HG03575 (cell line): Measurements from ENCODE around the gene KLHL35.
"Not testable (repeated sequence)": the region's sequence is repeated elsewhere in the genome, so short reads cannot be mapped to it uniquely, and the experiment has no call there.

Source experiments
- ATAC-seq: cut with Tn5 transposase; IDR thresholded peaks from one replicate; pipeline ENCODE4 v1.9.1; 2021; ENCODE audit not compliant: unreplicated experiment, insufficient number of reproducible peaks, low FRiP score; ENCODE audit errors: extremely low read depth

The KLHL35 gene

GRCh38 chr11:75429641-75429901 is 3.4 kb downstream of the KLHL35 start:
- ATAC-seq, result no peak

- ATAC-seq, result no peak
Observed at GRCh38 chr11:75428989-75429640, 3.9 kb downstream of the KLHL35 start.

DNA sequence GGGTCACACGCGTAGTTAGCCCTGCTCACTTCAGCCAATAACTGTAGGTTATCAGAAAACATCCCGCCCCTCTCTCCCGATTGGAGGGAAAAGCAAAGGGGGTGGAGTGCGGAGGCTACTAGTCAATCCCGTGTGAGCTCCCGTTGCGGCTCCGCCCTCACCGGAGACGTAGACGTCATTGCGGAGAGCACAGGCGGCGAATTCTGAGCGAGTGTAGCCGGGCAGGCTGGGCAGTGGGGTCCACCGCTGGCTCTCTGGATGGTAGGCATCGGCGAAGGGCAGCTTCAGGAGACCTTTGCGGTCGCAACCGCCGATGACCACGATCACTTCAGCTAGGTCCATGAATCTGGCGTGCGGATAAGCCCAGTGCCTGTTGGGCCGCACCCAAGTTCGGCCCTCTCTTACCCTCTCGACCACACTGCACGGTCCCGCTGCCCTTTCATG is 4.7 kb downstream of the KLHL35 start:
- ATAC-seq, result no peak

DNA sequence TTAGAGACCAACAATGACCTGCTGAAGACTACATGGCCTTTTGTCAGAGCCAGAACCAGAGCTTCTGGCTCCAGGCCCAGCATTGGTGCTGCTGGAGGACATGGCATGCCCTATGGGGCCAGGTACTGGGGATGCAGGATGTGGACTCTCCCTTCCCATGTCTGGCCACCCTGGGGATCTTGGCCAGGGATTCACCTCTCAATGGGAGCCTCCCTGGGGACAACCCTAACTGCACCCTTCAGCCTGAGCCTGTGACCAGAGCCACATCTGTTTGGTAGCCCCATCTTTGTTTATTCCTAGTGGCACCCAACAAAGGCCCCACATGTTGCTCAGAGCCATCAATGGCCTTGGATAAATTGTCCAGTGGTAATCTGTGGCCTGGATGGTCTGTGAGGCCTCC is 5.8 kb downstream of the KLHL35 start:
- no peak for ATAC-seq

- no peak for ATAC-seq
Observed at GRCh38 chr11:75426720-75427086, 6.3 kb downstream of the KLHL35 start.

- ATAC-seq, result no peak
Observed at GRCh38 chr11:75425422-75425821, 7.6 kb downstream of the KLHL35 start.

DNA sequence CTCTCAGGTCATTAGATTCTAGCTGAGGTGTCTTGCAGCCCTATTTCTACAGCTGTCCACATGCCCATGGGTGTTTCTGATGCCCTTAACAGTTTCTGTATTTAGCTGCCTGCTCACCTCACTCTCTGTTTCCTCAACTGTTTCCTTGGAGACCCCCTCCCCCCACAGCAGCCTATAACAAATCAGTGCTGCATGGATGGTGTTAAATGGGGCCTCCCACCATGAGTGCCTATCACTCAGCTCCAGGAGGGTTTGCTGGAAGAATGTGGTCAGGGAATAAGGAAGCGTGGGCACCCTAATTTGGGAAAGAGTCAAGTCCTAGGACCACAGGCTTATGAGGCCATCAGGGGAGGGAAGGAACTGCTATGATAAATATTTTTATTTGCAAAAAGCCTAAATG is 8.6 kb downstream of the KLHL35 start:
- ATAC-seq, result no peak

DNA sequence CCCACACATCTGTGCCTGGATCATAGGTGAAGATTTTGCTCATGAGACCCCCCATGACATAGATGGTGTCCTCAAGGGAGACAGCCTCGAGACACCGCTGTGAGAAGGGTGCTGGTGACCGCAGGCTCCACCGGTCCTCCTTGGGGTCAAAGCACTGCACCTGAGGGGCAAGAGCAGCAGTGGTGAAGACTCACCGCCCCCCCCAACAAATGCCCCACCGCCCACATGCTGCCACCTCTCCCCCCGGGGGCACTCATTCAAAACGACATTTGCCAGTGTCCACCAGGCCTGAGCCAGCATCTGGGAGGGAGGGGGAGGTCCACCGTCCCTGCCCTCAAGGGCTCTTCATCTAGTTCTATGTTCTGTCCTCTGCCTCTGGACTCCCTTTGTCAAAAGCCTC is 9.3 kb downstream of the KLHL35 start:
- ATAC-seq, result no peak

DNA sequence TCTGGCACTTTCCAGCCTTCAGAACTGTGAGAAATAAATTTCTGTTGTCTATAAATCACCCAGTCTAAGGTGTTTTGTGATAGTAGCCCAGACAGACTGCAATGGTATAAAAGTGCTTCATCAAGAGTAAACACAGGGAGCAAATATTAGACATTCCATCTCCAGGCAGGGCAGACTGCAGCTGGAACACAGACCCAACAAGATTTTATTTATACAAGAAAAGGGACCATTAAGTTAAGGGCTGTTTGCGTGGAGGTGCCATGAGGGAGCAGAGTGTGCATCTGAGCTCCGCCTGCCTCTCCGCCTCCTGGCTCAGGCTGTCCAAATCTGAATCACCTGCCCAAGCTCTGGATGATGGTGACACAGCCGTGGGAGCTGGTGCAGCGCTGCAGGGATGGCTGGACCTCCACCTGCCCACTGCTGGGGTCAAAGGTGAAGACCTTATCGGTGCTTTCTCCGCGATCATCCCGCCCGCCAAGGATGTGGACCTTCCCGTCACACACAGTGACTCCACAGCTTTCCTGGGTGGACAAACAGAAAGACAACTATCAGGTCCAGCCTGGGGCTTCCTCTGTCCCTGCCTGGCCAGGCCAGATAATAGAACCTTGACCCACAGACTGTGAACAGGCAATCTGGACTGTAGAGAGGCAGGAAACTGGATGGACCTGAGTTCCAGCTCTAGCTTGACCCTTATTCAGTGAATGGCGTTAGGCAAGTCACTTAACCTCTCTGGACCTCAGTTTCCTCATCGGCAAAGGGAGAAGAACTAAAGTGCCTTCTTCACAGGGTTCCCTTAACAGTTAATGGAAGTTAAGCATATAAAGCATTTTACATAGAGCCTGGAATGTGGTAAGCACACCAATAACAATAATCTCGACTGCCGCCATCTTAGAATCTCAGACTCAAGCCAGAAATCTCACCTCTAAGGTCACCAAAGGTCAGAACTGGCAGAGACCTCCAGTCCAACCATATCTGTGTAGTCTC is 10.5 kb downstream of the KLHL35 start:
- no peak for ATAC-seq

DNA sequence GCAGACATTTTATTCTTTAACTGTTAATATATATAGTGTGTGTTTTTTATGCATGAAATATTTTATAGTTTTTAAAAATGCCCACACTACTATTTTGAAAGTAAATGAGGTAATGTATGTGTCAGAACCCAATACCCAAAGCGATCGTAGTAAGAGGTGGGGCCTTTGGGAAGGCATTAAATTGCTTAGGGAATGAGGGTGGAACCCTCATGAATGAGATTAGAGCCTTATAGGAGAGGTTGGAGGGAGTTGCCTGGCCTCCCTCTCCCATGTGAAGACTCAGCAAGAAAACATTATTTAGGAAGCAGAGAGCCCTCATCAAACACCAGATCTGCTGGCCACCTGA is 11.1 kb downstream of the KLHL35 start:
- ATAC-seq, result no peak

GRCh38 chr11:75421035-75421602 is 11.9 kb downstream of the KLHL35 start:
- ATAC-seq, result no peak

DNA sequence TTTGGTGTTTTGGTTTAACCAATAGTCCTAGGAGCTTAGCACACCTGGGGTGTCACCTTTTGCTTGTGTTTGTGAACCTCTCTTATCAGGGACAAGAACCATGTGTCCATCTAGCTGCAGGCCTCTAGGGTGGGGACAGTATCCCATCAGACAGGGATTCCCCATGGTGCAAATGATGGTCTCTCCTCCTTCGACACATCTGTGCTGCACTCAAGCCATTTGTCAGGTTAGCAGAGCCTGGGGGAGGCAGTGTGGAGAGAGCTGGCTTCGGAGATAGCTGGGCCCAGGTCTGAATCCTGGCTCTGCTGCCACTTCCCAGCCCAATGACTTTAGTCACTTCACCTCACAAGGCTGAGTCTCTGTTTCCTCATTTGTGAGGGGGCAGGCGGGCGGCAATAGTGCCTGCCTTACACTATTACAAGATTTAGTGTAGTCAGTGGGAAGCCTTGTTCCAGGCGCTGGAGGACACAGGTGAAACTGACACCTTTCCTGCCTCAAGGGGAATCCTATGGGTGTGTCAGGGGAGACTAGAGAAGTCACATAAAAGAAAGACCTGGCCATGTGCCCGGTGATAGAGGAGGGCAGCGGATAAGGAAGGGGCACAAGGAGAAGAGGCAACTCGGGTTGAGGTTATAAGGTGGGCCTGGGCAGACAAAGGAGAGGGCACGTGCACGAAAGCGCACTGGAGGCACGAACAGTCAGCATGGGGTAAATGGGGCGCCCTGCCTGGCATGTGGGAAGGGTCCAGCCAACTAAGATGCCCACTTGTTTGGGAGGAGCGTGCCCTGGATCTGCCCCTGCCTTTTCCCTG is 12.6 kb downstream of the KLHL35 start:
- ATAC-seq, result no peak

GRCh38 chr11:75413864-75414263 is 19.1 kb downstream of the KLHL35 start:
- no peak for ATAC-seq

DNA sequence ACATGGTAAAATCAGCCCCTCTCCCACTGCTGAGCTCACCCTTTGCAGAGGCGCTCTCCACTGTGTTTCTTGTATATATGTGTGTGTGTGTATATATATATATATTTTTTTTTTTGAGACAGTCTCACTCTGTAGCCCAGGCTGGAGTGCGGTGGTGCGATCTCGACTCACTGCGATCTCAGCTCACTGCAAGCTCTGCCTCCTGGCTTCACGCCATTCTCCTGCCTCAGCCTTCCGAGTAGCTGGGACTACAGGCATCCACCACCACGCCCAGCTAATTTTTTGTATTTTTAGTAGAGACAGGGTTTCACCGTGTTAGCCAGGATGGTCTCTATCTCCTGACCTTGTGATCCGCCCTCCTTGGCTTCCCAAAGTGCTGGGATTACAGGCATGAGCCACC is 19.9 kb downstream of the KLHL35 start:
- not testable (repeated sequence) for ATAC-seq

DNA sequence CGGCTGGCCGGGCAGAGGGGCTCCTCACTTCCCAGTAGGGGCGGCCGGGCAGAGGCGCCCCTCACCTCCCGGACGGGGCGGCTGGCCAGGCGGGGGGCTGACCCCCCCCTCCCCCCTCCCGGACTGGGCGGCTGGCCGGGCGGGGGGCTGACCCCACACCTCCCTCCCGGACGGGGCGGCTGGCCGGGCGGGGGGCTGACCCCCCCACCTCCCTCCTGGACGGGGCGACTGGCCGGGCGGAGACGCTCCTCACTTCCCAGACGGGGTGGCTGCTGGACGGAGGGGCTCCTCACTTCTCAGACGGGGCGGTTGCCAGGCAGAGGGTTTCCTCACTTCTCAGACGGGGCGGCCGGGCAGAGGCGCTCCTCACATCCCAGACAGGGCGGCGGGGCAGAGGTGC is 23.0 kb downstream of the KLHL35 start:
- not testable (repeated sequence) for ATAC-seq

GRCh38 chr11:75408957-75409219 is 24.1 kb downstream of the KLHL35 start:
- ATAC-seq, result no peak

- no peak for ATAC-seq
Observed at GRCh38 chr11:75406338-75406777, 26.6 kb downstream of the KLHL35 start.

GRCh38 chr11:75403983-75404658 is 28.9 kb downstream of the KLHL35 start:
- ATAC-seq, result no peak

GRCh38 chr11:75403037-75403436 is 30.0 kb downstream of the KLHL35 start:
- no peak for ATAC-seq
